A204.1 (cell line): ENCODE data around the gene SMIM24.

Experiments
- FAIRE-seq: peaks from 2 replicates; lab custom pipeline; 2012; peaks lifted over from hg19 to GRCh38; lab: Jason Lieb, UNC

Gene SMIM24

DNA sequence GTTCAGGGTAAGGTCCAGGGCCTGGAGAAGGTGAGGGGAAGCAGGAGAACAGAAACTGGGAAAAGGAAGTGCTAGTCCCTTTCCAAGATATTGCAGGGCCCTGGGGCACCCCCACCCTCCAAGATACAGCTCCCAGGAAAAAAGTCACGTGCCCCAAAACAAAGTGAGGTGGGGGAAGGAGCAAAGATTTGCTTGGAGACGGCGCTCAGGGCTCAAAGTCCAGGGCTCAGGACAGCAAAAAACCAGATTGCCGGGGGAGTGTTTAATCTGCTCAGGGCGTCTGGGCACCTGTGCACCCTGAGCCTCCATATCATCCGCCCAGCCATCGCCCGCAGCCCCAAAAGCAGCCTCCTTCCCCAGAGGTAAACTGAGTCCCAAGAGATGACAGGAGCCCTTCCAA is 6.3 kb downstream of the SMIM24 start:
- no peak for FAIRE-seq

DNA sequence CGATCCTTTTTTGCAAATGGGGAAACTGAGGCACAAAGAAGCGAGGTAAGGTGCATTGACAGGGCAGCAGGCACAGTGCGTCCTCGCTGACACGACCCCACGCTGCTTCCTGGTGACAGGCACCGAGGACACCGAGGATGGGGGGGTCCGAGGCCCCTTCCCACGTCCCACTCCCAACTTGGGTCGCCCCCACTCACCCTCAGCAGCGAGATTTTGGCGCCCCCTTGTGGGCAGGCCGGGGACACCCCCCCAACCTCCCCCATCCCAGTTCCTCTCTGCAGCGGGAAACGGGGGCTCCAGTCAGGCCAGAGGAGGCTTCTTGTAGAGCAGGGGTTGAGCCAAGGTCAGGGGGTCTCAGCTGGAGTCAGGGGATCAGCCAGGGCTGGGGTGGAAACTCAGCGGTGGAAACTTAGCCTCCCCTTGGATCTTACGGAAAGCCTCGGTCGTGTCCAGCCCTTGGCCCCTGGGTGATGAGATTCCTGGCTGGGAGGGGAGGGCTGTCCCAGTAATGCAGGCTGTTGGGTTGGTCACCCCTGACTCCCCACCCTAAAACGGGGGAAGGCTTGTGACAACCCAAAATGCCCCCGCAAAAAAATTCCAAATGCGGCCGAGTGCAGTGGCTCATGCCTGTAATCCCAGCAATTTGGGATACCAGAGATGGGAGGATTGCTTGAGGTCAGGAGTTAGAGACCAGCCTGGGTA is 8.2 kb downstream of the SMIM24 start:
- no peak for FAIRE-seq

DNA sequence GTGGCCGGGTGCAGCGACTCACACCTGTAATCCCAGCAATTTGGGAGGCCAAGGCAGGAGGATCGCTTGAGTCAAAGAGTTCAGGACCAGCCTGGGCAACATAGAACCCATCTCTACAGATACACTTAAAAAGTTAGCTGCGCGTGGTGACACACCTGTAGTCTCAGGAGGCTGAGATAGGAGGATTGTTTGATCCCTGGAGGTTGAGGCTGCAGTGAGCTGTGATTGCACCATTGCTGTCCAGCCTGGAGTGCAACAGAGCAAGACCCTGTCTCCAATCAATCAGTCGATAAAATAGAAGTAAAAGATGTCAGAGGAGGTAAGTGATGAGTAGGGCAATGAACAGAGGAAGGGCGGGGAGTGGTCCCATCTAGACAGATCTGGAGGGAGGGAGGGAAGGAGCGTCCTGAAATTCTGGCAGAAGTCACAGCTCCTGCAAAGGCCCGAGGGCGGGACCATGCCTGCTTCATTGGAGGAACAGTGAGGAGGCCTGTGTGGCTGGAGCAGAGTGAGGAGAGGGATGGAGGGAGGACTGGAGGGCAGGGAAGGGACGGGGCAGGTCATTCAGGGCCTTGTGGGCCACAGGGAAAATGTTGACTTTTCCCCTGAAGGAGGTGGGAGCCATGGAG is 9.7 kb downstream of the SMIM24 start:
- FAIRE-seq: no peak

DNA sequence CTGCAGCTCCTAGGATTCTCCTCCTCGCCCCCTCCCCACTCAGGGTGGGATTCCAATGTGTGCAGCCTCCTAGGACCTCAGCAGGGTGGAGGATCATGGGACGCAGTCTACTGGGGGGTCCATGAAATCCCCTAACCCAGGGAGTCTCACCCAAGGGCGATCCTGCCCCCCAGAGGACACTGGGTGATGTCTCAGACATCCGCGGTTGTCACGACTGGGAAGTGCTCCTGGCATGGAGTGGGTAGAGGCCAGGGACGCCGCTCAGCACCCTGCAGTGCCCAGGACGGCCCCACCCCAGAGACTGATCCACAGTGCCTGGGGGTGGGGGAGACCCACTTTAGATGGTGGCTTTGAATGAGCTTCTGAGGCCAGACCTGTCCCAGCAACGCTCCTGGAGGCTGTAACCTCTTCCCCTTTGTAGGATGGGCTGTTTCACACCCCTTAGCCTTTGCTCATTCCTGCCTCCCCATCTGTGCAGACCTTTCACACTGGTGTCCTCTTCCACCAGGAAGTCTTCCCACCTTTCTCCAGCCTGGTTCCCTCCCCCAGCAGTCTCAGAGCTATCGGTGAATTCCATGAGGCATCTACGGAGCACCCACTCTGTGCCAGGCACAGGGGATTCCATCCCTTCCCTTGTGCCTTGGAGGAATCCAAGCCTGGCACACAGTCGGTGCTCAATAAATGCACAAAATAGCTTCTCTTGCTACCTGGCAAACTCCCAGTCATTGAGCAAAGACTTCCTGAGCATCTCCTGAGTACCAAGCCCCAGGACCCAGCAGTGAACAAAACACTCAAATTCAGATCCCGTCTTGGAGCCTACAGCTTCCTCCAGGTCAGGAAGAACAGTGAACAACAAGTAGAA is 10.5 kb downstream of the SMIM24 start:
- FAIRE-seq: no peak

DNA sequence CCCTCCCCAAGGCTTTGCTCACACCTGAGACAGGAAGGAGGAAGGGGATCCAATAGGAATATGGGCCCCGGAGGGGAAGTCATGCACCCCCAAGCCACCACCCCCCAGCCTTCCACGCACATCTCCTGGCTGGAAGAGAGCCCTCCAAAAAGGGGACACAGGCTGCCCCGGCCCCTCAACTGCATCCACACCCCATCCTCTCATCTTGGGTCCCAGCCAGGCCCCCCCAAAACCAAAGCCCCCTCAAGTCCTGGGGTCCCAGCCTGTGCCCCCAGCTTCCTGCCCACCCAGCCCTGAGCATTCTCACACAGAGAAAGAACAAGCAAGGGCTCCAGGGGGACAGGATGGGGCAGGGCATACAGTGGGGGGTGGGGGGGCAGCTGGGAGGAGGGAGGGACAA is 12.1 kb downstream of the SMIM24 start:
- FAIRE-seq: no peak

DNA sequence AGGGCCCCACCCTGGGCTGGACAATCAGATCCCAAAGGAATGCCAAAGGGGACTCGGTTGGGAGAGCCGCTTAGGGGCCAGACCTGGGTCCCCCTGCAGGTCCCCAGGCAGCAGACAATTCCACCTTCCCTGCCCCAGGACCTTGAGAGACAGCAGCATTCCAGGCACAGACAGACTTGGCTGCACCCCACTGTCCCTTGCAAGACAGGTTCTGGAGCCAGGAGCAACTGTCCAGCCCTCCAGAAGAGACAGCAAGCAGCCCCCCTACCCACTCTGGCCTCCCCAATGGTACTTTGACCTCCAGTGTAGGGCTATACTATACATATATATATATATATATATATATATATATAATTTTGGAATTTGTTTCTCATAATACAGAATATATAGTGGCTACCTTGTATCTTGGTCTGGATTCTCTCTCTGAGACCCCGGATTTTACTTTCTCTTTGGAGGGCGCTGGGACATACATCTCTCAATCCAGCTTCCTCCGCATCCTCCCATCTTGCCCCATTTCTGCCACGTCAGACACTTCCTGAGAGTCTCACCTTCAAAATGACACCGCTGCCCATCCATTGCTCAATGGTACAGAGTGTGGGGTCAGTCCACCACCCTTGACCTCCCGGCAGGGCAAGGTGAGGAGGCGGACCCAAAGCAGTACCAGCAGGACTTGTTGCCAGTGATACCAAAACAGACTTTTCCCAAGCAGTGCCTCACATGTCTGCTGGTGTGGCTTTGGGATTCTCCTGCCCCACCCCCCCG is 12.7 kb downstream of the SMIM24 start:
- no peak for FAIRE-seq

DNA sequence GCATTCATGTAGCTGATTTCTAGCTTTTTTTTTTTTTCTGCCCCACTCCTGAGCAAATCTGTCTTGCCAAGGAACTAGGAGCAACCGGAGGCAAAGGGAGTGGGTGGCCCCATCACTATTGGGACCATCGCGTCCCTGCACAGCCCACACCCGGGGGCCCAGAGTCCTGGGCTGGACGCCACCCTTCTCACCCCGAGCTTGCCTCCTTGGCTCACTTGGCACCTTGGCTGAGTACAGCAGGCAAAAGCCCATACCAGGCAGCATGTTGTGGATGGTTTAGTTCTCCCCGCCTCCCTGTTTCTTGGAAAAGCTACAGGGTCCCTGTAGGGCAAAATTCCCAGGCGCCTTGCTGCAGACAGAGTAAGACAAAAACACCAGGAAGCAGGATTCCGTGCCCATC is 13.7 kb downstream of the SMIM24 start:
- FAIRE-seq: no peak

DNA sequence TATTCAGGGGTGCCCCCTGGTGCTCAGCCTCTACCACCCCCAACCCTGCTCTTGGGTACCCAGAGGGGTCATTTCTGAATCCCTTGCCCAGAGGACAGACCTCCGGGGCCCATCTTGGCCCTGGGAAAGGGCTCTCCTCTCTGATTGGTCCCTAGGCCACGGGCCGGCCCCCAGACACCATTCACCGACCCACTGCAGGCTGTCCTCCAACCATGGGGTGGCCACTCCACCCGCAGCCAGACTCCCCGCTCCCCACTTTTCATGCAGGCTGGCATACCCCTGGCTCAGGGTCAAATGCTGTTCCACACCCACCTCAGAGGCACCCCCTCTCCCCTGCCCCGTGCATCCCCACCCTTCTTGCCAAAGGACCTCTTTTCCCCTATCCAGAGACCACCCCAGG is 14.8 kb downstream of the SMIM24 start:
- no peak for FAIRE-seq

DNA sequence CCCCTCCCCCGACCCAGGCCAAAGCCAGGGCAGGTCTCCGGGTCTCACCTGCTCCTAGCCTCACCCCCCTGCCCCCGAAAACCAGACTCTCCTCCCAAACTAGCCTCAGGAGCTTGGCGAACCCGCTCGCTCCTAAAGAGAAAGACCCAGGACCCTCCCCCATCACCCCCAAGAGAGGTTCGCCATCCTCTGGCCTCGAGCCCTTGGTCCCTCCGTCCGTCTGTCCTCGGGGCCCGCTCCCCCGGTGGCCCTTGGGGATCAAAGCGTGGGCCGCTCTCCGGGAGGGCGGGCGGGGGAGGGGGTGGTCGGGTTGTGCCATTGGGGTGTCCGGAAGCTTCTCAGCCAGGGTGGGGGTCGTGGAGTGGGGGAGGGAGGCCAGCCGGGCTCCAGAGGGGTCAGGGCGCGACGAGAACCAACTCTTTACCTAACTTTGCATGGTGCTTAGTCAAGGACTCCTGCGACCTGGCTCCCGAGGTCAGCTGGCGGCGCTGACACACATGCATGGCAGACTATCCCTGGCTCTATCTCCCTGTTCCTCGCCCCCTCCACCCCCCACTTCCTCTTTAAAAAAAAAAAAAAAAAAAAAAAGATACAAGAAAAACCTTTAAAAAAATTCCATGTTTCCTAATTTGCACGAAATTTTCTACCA is 15.6 kb downstream of the SMIM24 start:
- no peak for FAIRE-seq

DNA sequence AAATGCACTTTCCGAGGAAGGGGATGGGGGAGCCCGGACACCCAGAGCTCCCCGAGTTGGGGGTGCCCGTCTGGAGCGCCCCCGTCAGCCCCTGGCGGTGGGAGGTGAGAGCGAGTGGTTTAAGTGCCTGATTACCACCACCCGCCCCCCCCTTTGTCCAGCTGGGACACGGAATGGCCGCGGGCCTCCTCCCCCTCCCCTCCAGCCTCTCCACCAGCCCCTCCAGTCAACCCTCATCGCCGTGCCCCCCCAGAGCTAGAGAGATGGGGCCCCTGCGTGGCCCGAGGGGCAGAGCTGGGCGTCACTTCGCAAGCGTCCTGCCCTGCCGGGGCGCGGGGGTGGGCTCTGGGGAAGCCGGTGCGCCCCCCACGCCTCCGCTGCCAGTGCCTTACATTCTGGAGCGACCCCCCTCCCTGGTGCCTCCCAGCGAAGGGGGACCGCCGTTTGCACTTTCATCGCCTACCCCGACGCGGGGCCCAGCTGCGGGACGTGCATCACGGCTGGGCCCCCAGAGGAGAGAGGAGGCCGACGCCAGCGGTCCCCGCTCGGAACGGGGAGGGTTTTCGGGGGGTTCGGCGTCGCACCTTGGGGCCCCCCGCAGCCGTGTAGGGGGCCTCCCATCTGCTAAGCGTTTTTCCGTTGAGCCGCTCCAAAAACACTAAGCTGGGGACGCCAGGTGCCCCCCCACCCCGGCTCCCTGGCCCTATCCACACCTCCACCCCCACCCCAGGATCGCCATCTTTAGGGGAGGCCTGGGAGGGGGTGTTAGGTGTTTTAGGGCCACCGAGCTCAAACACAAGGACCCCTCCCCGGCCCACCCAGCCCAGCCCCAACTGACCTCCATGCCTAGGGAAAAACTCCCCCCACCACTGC is 16.4 kb downstream of the SMIM24 start:
- no peak for FAIRE-seq

DNA sequence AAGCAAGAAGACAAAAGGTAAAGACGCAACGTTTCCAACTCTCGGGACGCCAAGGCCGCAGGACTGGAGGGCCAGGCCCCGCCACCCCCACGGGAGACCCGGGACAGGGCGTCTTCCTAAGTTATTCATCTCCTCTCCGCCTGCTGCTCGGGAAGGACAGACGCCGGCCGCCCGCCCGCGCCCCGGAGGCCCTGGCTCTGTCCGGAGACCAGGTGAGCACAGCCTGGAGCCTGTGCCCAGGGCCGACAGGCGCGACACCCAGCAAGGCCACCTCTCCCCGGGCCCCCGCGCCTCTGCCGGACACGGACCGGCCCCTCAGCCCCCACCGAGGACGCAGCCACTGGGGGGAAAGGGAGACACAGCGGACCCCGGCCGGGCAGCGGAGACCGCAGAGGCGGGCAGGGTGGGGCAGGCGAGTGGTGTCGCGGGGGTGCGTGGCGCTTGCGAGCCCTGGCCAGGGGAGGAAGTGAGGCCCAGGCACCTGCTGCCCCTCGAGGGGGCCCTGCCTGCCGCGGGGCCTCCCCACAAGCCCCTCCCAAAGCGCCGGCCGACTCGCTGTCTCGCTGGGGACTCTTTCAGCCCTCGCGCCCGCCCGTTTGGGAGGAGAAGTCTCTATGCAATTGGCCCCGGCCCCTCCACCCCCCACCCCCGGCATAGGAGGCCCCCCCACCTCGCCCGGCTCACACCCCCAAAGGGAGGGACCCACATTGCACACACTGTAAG is 17.2 kb downstream of the SMIM24 start:
- FAIRE-seq: no peak

DNA sequence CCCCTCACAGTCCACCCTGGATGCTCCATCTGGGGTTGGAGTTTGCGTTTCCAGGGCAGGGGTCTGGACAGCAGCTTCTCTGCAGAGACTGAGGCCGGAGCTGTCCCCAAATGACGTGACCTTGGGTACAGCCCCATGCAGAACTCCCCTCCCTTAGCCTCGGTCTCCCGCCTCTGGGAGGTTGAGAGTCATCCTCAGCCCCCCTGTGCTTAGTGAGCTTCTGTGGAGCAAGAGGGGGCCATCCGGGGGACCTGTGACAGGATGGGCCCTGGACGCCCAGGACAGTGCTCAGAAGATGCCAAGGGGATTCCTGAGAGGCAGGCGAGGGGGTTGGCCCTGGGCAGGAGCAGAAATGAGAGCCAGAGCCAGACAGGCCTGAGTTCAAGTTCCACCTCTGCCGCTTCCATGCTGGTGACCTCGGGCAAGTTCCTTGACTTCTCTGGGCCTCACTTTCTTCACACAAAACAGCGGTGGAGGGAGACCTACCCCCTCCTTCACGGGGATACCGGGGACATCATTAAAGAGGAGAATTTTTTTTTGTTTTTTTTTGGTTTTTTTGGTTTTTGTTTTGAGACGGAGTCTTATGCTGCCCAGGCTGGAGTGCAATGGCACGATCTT is 20.3 kb downstream of the SMIM24 start:
- FAIRE-seq: no peak

DNA sequence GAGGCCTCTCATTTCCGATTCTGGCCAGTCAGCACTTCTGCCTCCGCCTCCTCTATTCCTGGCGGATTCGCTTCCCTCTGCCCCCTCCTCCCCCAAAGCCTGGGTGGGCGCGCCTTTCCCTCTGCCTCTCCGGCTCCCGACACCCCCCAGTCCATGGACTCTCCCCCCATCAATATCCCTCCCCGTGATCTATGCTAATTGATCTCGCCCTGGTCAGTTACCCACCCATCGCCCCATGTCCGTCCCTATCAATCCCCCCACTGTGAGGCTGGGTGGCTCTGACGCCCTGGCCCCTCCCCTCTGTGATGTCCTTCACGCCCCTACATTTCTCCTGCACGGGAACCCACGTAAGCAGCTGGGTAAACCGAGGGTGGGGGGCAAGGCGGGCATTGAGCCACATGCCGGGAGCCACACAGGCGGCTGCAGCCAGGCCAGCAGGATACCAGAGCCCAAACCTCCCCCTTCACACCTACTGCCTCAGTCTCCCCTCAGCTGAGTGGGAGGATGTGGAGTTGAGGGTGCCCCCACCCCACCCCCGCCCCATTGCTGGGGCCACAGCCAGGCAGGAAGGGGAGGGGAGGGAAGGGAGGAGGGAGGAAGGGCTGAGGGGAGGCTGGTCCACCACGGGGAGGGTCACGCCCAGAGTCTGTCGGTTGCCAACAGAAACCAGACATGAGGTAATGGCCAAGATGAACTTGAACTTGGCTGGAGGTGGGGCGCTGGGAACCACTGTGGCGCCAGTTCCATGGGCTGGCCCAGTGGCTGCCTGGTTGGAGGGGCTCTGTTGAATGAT is 21.0 kb downstream of the SMIM24 start:
- FAIRE-seq: no peak

DNA sequence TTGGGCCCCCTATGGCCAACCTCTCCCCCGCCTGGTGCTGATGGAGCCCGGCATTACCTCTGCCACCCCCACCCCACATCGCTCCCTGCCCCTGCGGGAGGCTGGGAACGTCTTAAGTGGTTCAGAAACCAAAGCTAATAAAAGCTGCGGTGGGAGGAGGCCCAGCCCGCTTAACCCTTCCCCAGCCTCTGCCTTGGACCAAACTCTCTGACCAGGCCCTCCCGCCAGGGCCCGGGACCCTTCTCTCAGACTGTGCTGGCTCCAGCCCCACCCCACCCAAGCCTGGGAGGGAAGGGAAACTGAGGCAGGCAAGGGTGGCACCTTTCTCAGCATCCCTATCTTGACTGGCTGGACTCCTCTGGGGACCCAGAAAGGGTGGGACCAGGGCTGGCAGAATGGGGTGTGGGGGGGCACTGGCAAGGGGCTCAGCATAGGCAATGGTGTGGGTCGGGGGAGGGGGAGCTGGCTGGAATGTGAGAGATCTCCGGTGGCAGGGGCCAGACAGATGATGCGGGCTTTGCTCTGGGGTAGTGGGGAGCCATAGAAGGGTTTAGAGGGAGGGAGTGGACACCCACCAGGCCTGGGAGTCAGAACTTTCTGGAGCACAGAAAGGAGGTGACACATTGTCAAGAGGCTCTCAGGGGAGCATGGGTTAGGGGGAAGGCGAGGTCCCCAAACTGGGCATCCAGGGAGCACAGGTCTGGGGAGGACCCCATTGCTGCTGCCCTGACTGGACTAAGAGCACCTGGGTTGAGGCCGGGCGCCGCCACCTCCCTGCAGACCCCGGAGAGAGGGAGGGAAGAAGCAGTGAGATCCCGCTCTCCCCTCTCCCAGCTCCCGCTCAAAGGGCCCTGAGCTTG is 21.9 kb downstream of the SMIM24 start:
- no peak for FAIRE-seq

DNA sequence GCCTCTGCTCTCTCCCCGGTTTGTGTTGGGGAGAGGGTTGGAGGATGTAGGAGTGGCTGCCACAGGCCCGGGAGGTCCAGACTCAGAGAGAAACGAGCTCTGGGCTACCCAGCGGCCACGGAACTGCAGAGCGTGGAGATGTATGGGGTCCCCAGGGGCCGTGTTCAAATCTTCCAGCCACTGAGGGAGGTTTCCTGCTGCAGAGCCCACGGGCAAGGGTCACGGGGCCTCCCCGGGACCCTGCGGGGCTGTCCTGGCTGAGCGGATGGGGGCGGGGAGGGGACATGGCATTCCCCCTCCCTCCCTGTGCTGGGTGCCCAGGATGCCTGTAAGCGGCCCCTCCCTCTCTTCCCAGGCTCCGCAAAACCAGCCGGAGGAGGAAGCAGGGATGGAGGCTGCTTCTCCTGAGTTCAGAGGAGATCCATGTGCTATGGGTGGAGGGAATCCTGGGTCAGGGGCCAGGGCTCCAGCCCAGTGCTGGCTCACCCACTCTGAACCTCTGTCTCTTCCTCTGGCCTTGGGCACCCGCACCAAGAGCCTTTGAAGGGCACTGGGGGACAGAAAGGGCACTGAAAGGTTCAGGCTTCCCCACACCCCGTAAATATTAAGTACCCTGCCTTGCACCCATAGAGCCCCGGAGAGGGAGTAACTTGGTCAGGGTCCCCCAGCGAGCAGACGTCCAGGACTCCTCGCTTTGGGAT is 22.6 kb downstream of the SMIM24 start:
- no peak for FAIRE-seq

DNA sequence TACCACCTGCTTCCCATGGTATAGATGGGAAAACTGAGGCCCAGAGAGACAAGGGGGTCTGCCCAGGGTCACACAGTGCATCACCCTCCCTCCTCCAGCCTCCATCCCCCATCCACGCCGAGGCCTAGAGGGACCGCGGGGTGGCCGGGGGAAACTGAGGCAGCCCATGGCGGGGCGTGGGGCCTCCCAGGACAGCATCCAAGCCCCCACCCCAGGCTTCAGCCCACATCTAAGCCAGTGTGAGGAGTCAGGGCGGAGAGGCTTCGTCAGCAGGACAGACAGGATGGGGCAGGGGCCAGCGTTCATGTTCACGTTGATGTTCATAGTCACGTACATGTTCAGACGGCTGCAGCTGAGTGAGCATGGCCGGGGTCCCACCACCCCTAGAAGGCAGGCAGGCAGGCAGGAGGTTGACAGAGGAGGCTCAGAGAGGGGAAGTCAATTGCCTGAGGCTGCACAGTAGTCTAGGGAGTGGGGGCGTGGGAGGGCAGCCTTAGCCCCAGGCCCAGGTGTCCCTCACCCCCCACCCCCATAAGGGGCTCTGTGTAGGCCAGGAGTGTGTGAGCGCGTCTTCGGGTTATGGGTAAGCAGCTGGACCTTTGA is 23.3 kb downstream of the SMIM24 start:
- FAIRE-seq: no peak
